H1 (cell line): Measurements from ENCODE around the gene DTX2.
"Not testable (repeated sequence)": the region's sequence is repeated elsewhere in the genome, so short reads cannot be mapped to it uniquely, and the experiment has no call there.

Experiments used
- CTCF ChIP-seq, 3 experiments: IDR thresholded peaks; 1 replicate in 2 of 3; 2 replicates in 1 of 3; pipeline versions ENCODE4 v1.5.1 to v1.6.1; 2011; ENCODE audit warnings: low read length in 3 of 3, mild to moderate bottlenecking in 3 of 3, inconsistent platforms in 2 of 3, low read depth in 1 of 3, moderate library complexity in 1 of 3; ENCODE audit not compliant: insufficient read depth in 1 of 3; ENCODE audit errors: control extremely low read depth in 1 of 3
- GTF2F1 ChIP-seq: IDR thresholded peaks from 2 replicates; pipeline ENCODE4 v1.6.1; 2012; ENCODE audit warnings: low read depth, low read length, improper control_type of control experiment, borderline replicate concordance
- NRF1 ChIP-seq: IDR thresholded peaks from 2 replicates; pipeline ENCODE4 v1.6.1; 2011; ENCODE audit warnings: mild to moderate bottlenecking, low read depth, low read length, improper control_type of control experiment
- TAF1 ChIP-seq: IDR thresholded peaks from 2 replicates; pipeline ENCODE4 v1.6.1; 2011; ENCODE audit warnings: mild to moderate bottlenecking, low read depth, low read length
- TF ChIP-seq, protein P1 (sequence below): IDR thresholded peaks from 2 replicates; pipeline ENCODE4 v1.6.1; 2012; ENCODE audit warnings: inconsistent platforms

GRCh38 chr7:76506643-76507042, 45.1 kb downstream of the DTX2 start:
- TF ChIP-seq TAF1; GTF2F1; NRF1; CTCF (IDR thresholded peaks at IDR 0.05; ENCODE audit: control extremely low read depth in 1 of 3, insufficient read depth in 1 of 3, low read depth in 1 of 3, low read length in 3 of 3): not testable (repeated sequence)
- TF ChIP-seq, protein P1, sequence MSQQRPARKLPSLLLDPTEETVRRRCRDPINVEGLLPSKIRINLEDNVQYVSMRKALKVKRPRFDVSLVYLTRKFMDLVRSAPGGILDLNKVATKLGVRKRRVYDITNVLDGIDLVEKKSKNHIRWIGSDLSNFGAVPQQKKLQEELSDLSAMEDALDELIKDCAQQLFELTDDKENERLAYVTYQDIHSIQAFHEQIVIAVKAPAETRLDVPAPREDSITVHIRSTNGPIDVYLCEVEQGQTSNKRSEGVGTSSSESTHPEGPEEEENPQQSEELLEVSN: not testable (repeated sequence)
